DMS 273 (cell line): ENCODE data around the gene DNAI4.
"Not testable (repeated sequence)": the region's sequence is repeated elsewhere in the genome, so short reads cannot be mapped to it uniquely, and the experiment has no call there.

Experiments used
- DNase-seq: peaks from one replicate; lab custom pipeline; 2025; ENCODE audit not compliant: unreplicated experiment; lab: John Stamatoyannopoulos, UW

Gene DNAI4

GRCh38 chr1:66833112-66833511 is 91.5 kb downstream of the DNAI4 start:
- DNase-seq, result no peak

- no peak for DNase-seq
Measured at GRCh38 chr1:66831529-66832239, 93.0 kb downstream of the DNAI4 start.

GRCh38 chr1:66824771-66825170 is 99.9 kb downstream of the DNAI4 start:
- DNase-seq, result no peak

GRCh38 chr1:66809736-66810326 is 114.8 kb downstream of the DNAI4 start:
- no peak for DNase-seq

GRCh38 chr1:66809245-66809644 is 115.4 kb downstream of the DNAI4 start:
- DNase-seq, result no peak

- not testable (repeated sequence) for DNase-seq
Measured at GRCh38 chr1:66795839-66796238, 128.8 kb downstream of the DNAI4 start.

GRCh38 chr1:66791621-66792610 is 132.7 kb downstream of the DNAI4 start:
- no peak for DNase-seq

GRCh38 chr1:66788231-66788939 is 136.3 kb downstream of the DNAI4 start:
- DNase-seq, result no peak

GRCh38 chr1:66787641-66788040 is 137.0 kb downstream of the DNAI4 start:
- DNase-seq, result no peak

- DNase-seq, result not testable (repeated sequence)
Measured at GRCh38 chr1:66785800-66786199, 138.9 kb downstream of the DNAI4 start.

- no peak for DNase-seq
Measured at GRCh38 chr1:66779475-66780078, 145.1 kb downstream of the DNAI4 start.

GRCh38 chr1:66778969-66779368 is 145.7 kb downstream of the DNAI4 start:
- no peak for DNase-seq

GRCh38 chr1:66778266-66778665 is 146.4 kb downstream of the DNAI4 start:
- no peak for DNase-seq

GRCh38 chr1:66777831-66778230 is 146.8 kb downstream of the DNAI4 start:
- DNase-seq, result no peak

- DNase-seq, result no peak
Measured at GRCh38 chr1:66775646-66776045, 149.0 kb downstream of the DNAI4 start.

- DNase-seq, result no peak
Measured at GRCh38 chr1:66774438-66774837, 150.2 kb downstream of the DNAI4 start.

GRCh38 chr1:66773227-66773626 is 151.4 kb downstream of the DNAI4 start:
- DNase-seq, result no peak

- DNase-seq, result no peak
Measured at GRCh38 chr1:66770694-66771093, 154.0 kb downstream of the DNAI4 start.

GRCh38 chr1:66770240-66770639 is 154.4 kb downstream of the DNAI4 start:
- no peak for DNase-seq

GRCh38 chr1:66769512-66770229 is 155.0 kb downstream of the DNAI4 start:
- no peak for DNase-seq
